Heart right ventricle (tissue), 16 donors: Measurements from ENCODE around the gene MRPL23. TPM values are rescaled to one million over a fixed set of nuclear protein-coding genes. Genes with fewer than 3 reads are reported as not detected.
A peak's percentile ranks its signal among the peaks of the same experiment; 100 is the strongest.

Experiments
- ATAC-seq, 8 donors: fragments of 200-7000 bp; cut with Tn5 transposase; one replicate each; pipeline ENCODE4 v1.9.1; 2020; ENCODE audit warnings: mild to moderate bottlenecking in 8 of 8, moderate library complexity in 8 of 8, moderate number of reproducible peaks in 1 of 8
- DNase-seq, 2 donors: peaks; one replicate each; pipeline ENCODE4 v3.0.0-alpha.2; 2020
- H3K27ac ChIP-seq, 10 donors: fragments of 200-600 bp; sonication (generic) in 2 of 10; one replicate each; pipeline versions ENCODE4 v1.5.0 to v1.8.0; 2020 to 2022; ENCODE audit warnings: mild to moderate bottlenecking in 3 of 10
- H3K27me3 ChIP-seq, 7 donors: fragments of 200-600 bp; one replicate each; pipeline ENCODE4 v1.8.0; 2021 to 2022; ENCODE audit warnings: mild to moderate bottlenecking in 2 of 7
- H3K36me3 ChIP-seq, 9 donors: fragments of 200-600 bp; sonication (generic) in 1 of 9; one replicate each; pipeline versions ENCODE4 v1.5.0 to v1.8.0; 2020 to 2022; ENCODE audit warnings: mild to moderate bottlenecking in 2 of 9
- H3K4me1 ChIP-seq, 9 donors: fragments of 200-600 bp; sonication (generic) in 1 of 9; one replicate each; pipeline versions ENCODE4 v1.5.0 to v1.8.0; 2020 to 2022; ENCODE audit warnings: mild to moderate bottlenecking in 4 of 9
- H3K4me3 ChIP-seq, 10 donors: fragments of 200-600 bp; sonication (generic) in 2 of 10; one replicate each; pipeline versions ENCODE4 v1.5.0 to v1.8.0; 2020 to 2022; ENCODE audit warnings: mild to moderate bottlenecking in 7 of 10, moderate library complexity in 2 of 10
- H3K9me3 ChIP-seq, 11 donors: fragments of 200-600 bp in 10 of 11; sonication (generic) in 2 of 11; one replicate each; pipeline versions ENCODE4 v1.5.0 to v1.8.0; 2013 to 2022; ENCODE audit warnings: mild to moderate bottlenecking in 2 of 11, control low read depth in 1 of 11, moderate library complexity in 1 of 11
- CTCF ChIP-seq, 9 donors: fragments of 200-600 bp; sonication (generic) in 2 of 9; IDR thresholded peaks; one replicate each; pipeline versions ENCODE4 v1.5.0 to v1.8.0; 2021 to 2022; ENCODE audit warnings: antibody characterized with exemption in 9 of 9, mild to moderate bottlenecking in 5 of 9, moderate library complexity in 1 of 9
- WGBS, 2 donors: extraction: QIAGEN DNeasy Blood & Tissue Kit; methylation state at CpG; one replicate each; pipeline ENCODE4 v1.1.7; 2013; ENCODE audit warnings: inconsistent platforms in 1 of 2; 5-methylcytosine and 5-hydroxymethylcytosine counted together
- intact Hi-C, 10 donors: fragments of 100-400 bp; cut with DNase I; formaldehyde crosslinking; loops; one replicate each; pipeline versions ENCODE4 v1.11.1 to v1.14.2; 2022
- polyA plus RNA-seq, 2 donors: library from polyadenylated mRNA; stranded (reverse); fragments of 200-250 nt; gene quantifications; one replicate each; pipeline ENCODE4 v1.2.3, GENCODE V29; 2013
- total RNA-seq, 10 donors: library from RNA; stranded (reverse); fragmentation: NEBNext Ultra II Directional in 3 of 10; extraction: Animal tissue kit (Norgen Biotek cat#: 25700) in 3 of 10; gene quantifications; one replicate each; pipeline versions ENCODE4 v1.2.1 to v1.2.4, GENCODE V29; 2021 to 2023
- donor health status: Arrhythmogenic right ventricular cardiomyopathy.
- donor health status: ischemic (EF 13 %, LVEDD 7.1; RV severe dilation, severe dysfunction).
- donor health status: healthy with polysubstance abuse.
- donor health status: DM: no; HTN: yes; CAD: no.
- donor health status: DM: no; HTN: no; CAD: no.
- donor health status: ischemic (EF 25% LVEDD 6.9; RV normal size, moderate dysfunction).
- donor health status: ischemic (EF 25% LVEDD 5.7; RV mildly dilated, moderate dysfunction).
- donor health status: healthy.
- donor health status: DM: yes; HTN: yes; CAD: no.
- donor health status: Ischemic cardiomyopathy.
- donor health status: ischemic (EF 35%, LVEDD 5.7; RV mildly dilated, moderate dysfunction).
- donor health status: nonischemic (EF 11% LVEDD 7.7; RV severe dilation, severe dysfunction).
- donor health status: DM: yes; HTN: yes; CAD: no.
- donor health status: PGD.
- donor health status: ischemic (EF 29% LVEDD 5.4; RV normal size, mild dysfunction).
- donor health status: nonischemic (EF 23%, LVEDD 6.1; RV moderate dilation, normal function).

Gene MRPL23
- total and polyA plus RNA-seq, 12 donors: 45.9 to 356 (median 80.7) TPM

GRCh38 chr11:1942558-1943260 lies 4.4 kb upstream of the MRPL23 start:
- intact Hi-C loops: loop anchor here in 2 of 10 donors (10.0 kb wide), 1 partner anchor 48 kb away; the partner anchor contains the start of gene PRR33 (in 2 of the 2)
- H3K27ac ChIP-seq: peak overlapping the region in 1 of 10 donors; percentile 26
- H3K36me3 ChIP-seq: no peaks in the 10 kb centered on the region
- DNase-seq: no peak
- WGBS, 2 donors: 86 to 88% methylated on average over 10 of the region's 10 CpGs
- H3K27me3 ChIP-seq: no peaks in the 10 kb centered on the region
- no peak for ATAC-seq
- H3K9me3 ChIP-seq: no peaks in the 10 kb centered on the region
- TF ChIP-seq CTCF (IDR thresholded peaks at IDR 0.05): no peak
- H3K4me1 ChIP-seq: peaks cover 4 to 31% (median 15%) of the 10 kb centered on the region in 9 donors
- no peak overlapping the region for H3K4me3 ChIP-seq

- intact Hi-C loops: loop anchor here in 2 of 10 donors (10.0 kb wide), 1 partner anchor 49 kb away; the partner anchor contains the start of gene PRR33 (in 2 of the 2)
- H3K27me3 ChIP-seq: no peaks in the 10 kb centered on the region
- no peaks in the 10 kb centered on the region for H3K36me3 ChIP-seq
- DNase-seq (peak in 1 of 2 donors; percentile 9), ATAC-seq (no peak)
- H3K4me1 ChIP-seq: peaks cover 4 to 23% (median 11%) of the 10 kb centered on the region in 9 donors
- H3K4me3 ChIP-seq: peak overlapping the region in 1 of 10 donors; percentile 17
- no peaks in the 10 kb centered on the region for H3K9me3 ChIP-seq
- 52 to 64% methylated on average over 15 of the region's 15 CpGs for WGBS, 2 donors
- peak overlapping the region in 5 of 10 donors; percentile 28 to 55 (median 35) for H3K27ac ChIP-seq
- TF ChIP-seq CTCF (IDR thresholded peaks at IDR 0.05): no peak
Observed at GRCh38 chr11:1943576-1943975, 3.6 kb upstream of the MRPL23 start.

- Histone ChIP-seq H3K9me3 (no peaks in the 10 kb centered on the region), H3K36me3 (no peaks in the 10 kb centered on the region), H3K4me1 (peaks cover 0 to 19% (median 7%) of the 10 kb centered on the region in 9 donors), H3K4me3 (no peak overlapping the region), H3K27me3 (no peaks in the 10 kb centered on the region), H3K27ac (peak overlapping the region in 7 of 10 donors; percentile 6 to 55 (median 35))
- 58 to 59% methylated on average over 9 of the region's 9 CpGs for WGBS, 2 donors
- TF ChIP-seq CTCF (IDR thresholded peaks at IDR 0.05): no peak
- DNase-seq (no peak), ATAC-seq (no peak)
- intact Hi-C loops: loop anchor here in 2 of 10 donors (10.0 kb wide), 1 partner anchor 49 kb away; the partner anchor contains the start of gene PRR33 (in 2 of the 2)
Observed at GRCh38 chr11:1943977-1944376, 3.2 kb upstream of the MRPL23 start.

GRCh38 chr11:1947592-1948237 lies 583 bp downstream of the MRPL23 start:
- ATAC-seq: peak; percentile 44 to 72 (median 57)
- intact Hi-C loops: loop anchor here in 2 of 10 donors (10.0 kb wide), 1 partner anchor 53 kb away; the partner anchor contains the start of gene PRR33 (in 2 of the 2)
- no CpG with 5 or more reads among the region's 36 CpGs for WGBS, 2 donors

More at GRCh38 chr11:1947592-1948237, 583 bp downstream of the MRPL23 start:
- Histone ChIP-seq H3K9me3 (no peaks in the 10 kb centered on the region), H3K4me1 (peaks cover 0 to 12% (median 2%) of the 10 kb centered on the region in 9 donors), H3K4me3 (no peak overlapping the region), H3K27ac (no peak overlapping the region), H3K36me3 (no peaks in the 10 kb centered on the region), H3K27me3 (no peaks in the 10 kb centered on the region)
- no peak for TF ChIP-seq CTCF (IDR thresholded peaks at IDR 0.05)
- no peak for DNase-seq
